Muscle layer of colon (tissue), 2 donors: ENCODE results near the gene COPG1.
"Not testable (repeated sequence)": the region's sequence is repeated elsewhere in the genome, so short reads cannot be mapped to it uniquely, and the experiment has no call there.

Experiments
- H3K27ac ChIP-seq: one replicate; pipeline ENCODE4 v1.7.0; 2013; ENCODE audit warnings: low read depth, mild to moderate bottlenecking, low read length, moderate library complexity
- H3K27me3 ChIP-seq, 2 donors: one replicate each; pipeline ENCODE4 v1.7.0; 2013; ENCODE audit warnings: low read length in 2 of 2, mild to moderate bottlenecking in 2 of 2; ENCODE audit not compliant: insufficient read depth in 2 of 2, control insufficient read depth in 1 of 2
- H3K36me3 ChIP-seq: one replicate; pipeline ENCODE4 v1.7.0; 2013; ENCODE audit warnings: mild to moderate bottlenecking, low read length; ENCODE audit not compliant: insufficient read depth
- H3K4me1 ChIP-seq: one replicate; pipeline ENCODE4 v1.7.0; 2013; ENCODE audit warnings: mild to moderate bottlenecking, low read length; ENCODE audit not compliant: insufficient read depth
- H3K4me3 ChIP-seq, 2 donors: one replicate each; pipeline ENCODE4 v1.7.0; 2013; ENCODE audit warnings: low read length in 2 of 2, low read depth in 1 of 2, mild to moderate bottlenecking in 1 of 2, moderate library complexity in 1 of 2
- H3K9ac ChIP-seq: one replicate; pipeline ENCODE4 v1.7.0; 2013; ENCODE audit warnings: low read length
- H3K9me3 ChIP-seq: one replicate; pipeline ENCODE4 v1.7.0; 2013; ENCODE audit warnings: mild to moderate bottlenecking, low read length
- donor health status: abdominal sarcoma.
- donor health status: Adenocarcinoma of cecum.

The COPG1 gene

GRCh38 chr3:129263161-129263910 is 13.9 kb downstream of the COPG1 start:
- H3K4me1 ChIP-seq = no peaks in the 10 kb centered on the region
- no peak overlapping the region for H3K9ac ChIP-seq
- H3K36me3 ChIP-seq = peaks cover 92% of the 10 kb centered on the region
- no peaks in the 10 kb centered on the region for H3K27me3 ChIP-seq
- H3K4me3 ChIP-seq = no peak overlapping the region
- no peak overlapping the region for H3K27ac ChIP-seq
- H3K9me3 ChIP-seq = no peaks in the 10 kb centered on the region

GRCh38 chr3:129264994-129265393 is 15.6 kb downstream of the COPG1 start:
- H3K27me3 ChIP-seq = not testable (repeated sequence)

GRCh38 chr3:129266651-129267050 is 17.2 kb downstream of the COPG1 start:
- Histone ChIP-seq H3K9me3 (no peaks in the 10 kb centered on the region), H3K36me3 (peaks cover 93% of the 10 kb centered on the region), H3K4me3 (no peak overlapping the region), H3K4me1 (no peaks in the 10 kb centered on the region), H3K27me3 (no peaks in the 10 kb centered on the region), H3K27ac (no peak overlapping the region), H3K9ac (no peak overlapping the region)

More at GRCh38 chr3:129264994-129265393, 15.6 kb downstream of the COPG1 start:
- not testable (repeated sequence) for H3K9ac ChIP-seq, H3K9me3 ChIP-seq, H3K4me1 ChIP-seq, H3K27ac ChIP-seq, H3K4me3 ChIP-seq
- peaks cover 94% of the 10 kb centered on the region for H3K36me3 ChIP-seq

- H3K27me3 ChIP-seq = no peaks in the 10 kb centered on the region
- H3K4me3 ChIP-seq = no peak overlapping the region
- H3K9me3 ChIP-seq = no peaks in the 10 kb centered on the region
- H3K9ac ChIP-seq = no peak overlapping the region
- no peak overlapping the region for H3K27ac ChIP-seq
- H3K36me3 ChIP-seq = peaks cover 95% of the 10 kb centered on the region
- H3K4me1 ChIP-seq = no peaks in the 10 kb centered on the region
Measured at GRCh38 chr3:129268396-129268795, 19.0 kb downstream of the COPG1 start.

GRCh38 chr3:129271674-129272073 is 22.3 kb downstream of the COPG1 start:
- Histone ChIP-seq H3K9me3 (no peaks in the 10 kb centered on the region), H3K27me3 (no peaks in the 10 kb centered on the region), H3K4me1 (no peaks in the 10 kb centered on the region), H3K4me3 (no peak overlapping the region), H3K27ac (no peak overlapping the region), H3K36me3 (peaks cover 95% of the 10 kb centered on the region), H3K9ac (no peak overlapping the region)

- H3K4me3 ChIP-seq = no peak overlapping the region
- H3K9ac ChIP-seq = no peak overlapping the region
- peaks cover 61% of the 10 kb centered on the region for H3K36me3 ChIP-seq
- H3K27me3 ChIP-seq = no peaks in the 10 kb centered on the region
- peaks cover 16% of the 10 kb centered on the region for H3K4me1 ChIP-seq
- H3K9me3 ChIP-seq = no peaks in the 10 kb centered on the region
- H3K27ac ChIP-seq = no peak overlapping the region
Measured at GRCh38 chr3:129276385-129276784, 27.0 kb downstream of the COPG1 start.

- H3K27me3 ChIP-seq = no peaks in the 10 kb centered on the region
- peak overlapping the region; percentile 94 for H3K9ac ChIP-seq
- peaks cover 47% of the 10 kb centered on the region for H3K36me3 ChIP-seq
- peak overlapping the region in 1 of 2 donors; percentile 91 for H3K4me3 ChIP-seq
- peaks cover 16% of the 10 kb centered on the region for H3K4me1 ChIP-seq
- H3K27ac ChIP-seq = peak overlapping the region; percentile 88
- no peaks in the 10 kb centered on the region for H3K9me3 ChIP-seq
Measured at GRCh38 chr3:129277829-129278271, 28.4 kb downstream of the COPG1 start.

- Histone ChIP-seq H3K27me3 (no peaks in the 10 kb centered on the region), H3K9me3 (no peaks in the 10 kb centered on the region), H3K27ac (peak within 1 kb of the TSS; percentile 88), H3K4me1 (peaks cover 16% of the 10 kb centered on the region), H3K4me3 (peak within 1 kb of the TSS; percentile 78 to 91), H3K9ac (peak within 1 kb of the TSS; percentile 94), H3K36me3 (peaks cover 44% of the 10 kb centered on the region)
Measured at GRCh38 chr3:129278439-129278965, 29.1 kb downstream of the COPG1 start, which contains the start of gene HMCES. TSS of gene HMCES (plus strand) at chr3:129278870. CDS start at chr3:129279733, 863 bp downstream.

- no peaks in the 10 kb centered on the region for H3K27me3 ChIP-seq
- peak overlapping the region; percentile 88 for H3K27ac ChIP-seq
- H3K4me3 ChIP-seq = peak overlapping the region; percentile 78 to 91
- peak overlapping the region; percentile 94 for H3K9ac ChIP-seq
- H3K9me3 ChIP-seq = no peaks in the 10 kb centered on the region
- H3K36me3 ChIP-seq = peaks cover 36% of the 10 kb centered on the region
- H3K4me1 ChIP-seq = peaks cover 16% of the 10 kb centered on the region
Measured at GRCh38 chr3:129278966-129279906, 29.8 kb downstream of the COPG1 start.

GRCh38 chr3:129280183-129280582 is 30.8 kb downstream of the COPG1 start:
- Histone ChIP-seq H3K9me3 (no peaks in the 10 kb centered on the region), H3K27ac (no peak overlapping the region), H3K36me3 (peaks cover 27% of the 10 kb centered on the region), H3K27me3 (no peaks in the 10 kb centered on the region), H3K4me1 (peaks cover 16% of the 10 kb centered on the region), H3K9ac (peak overlapping the region; percentile 94), H3K4me3 (peak overlapping the region in 1 of 2 donors; percentile 91)

- no peaks in the 10 kb centered on the region for H3K9me3 ChIP-seq
- no peaks in the 10 kb centered on the region for H3K27me3 ChIP-seq
- H3K27ac ChIP-seq = no peak overlapping the region
- no peak overlapping the region for H3K4me3 ChIP-seq
- no peak overlapping the region for H3K9ac ChIP-seq
- H3K36me3 ChIP-seq = peaks cover 12% of the 10 kb centered on the region
- H3K4me1 ChIP-seq = peaks cover 16% of the 10 kb centered on the region
Measured at GRCh38 chr3:129281726-129282125, 32.3 kb downstream of the COPG1 start.
